SK-N-SH (cell line): ENCODE results near the gene LOXHD1. TPM values are rescaled to one million over a fixed set of nuclear protein-coding genes. Genes with fewer than 3 reads are reported as not detected.

Experiments
- CTCF ChIA-PET: fragments of 300-600, 350-600 bp; formaldehyde crosslinking; extraction: SDS; loops from one replicate; lab custom pipeline; 2021; lab: Yijun Ruan, JAX
- POLR2A ChIA-PET: fragments of 350-600 bp; sonication (Branson Sonifier 250); formaldehyde crosslinking; extraction: SDS; loops from one replicate; lab custom pipeline; 2020; ENCODE audit warnings: antibody characterized with exemption, inconsistent platforms; lab: Yijun Ruan, JAX
- DNase-seq: peaks from one replicate; pipeline ENCODE4 v3.0.0; 2012
- H2AFZ ChIP-seq: fragments of 200-600 bp; sonication (generic); 2 replicates; pipeline ENCODE4 v1.8.1; 2016; ENCODE audit warnings: antibody characterized with exemption, mild to moderate bottlenecking, low read depth
- H3F3A ChIP-seq: fragments of 200-600 bp; sonication (generic); replicated peaks from 2 replicates; pipeline ENCODE3; 2016; ENCODE audit warnings: antibody characterized with exemption, mild to moderate bottlenecking; ENCODE audit not compliant: insufficient read depth
- H3K27ac ChIP-seq, 2 experiments: fragments of 200-500 bp in 1 of 2; fragments of 200-600 bp in 1 of 2; sonication (Bioruptor generic) in 1 of 2; sonication (generic), shearing (Covaris generic) in 1 of 2; 2 replicates each; pipeline versions ENCODE4 v1.5.1 to v1.6.1; 2014 to 2016; ENCODE audit warnings: low read depth in 2 of 2, inconsistent platforms in 1 of 2, low read length in 1 of 2, mild to moderate bottlenecking in 1 of 2, mixed read lengths in 1 of 2
- H3K27me3 ChIP-seq: fragments of 200-600 bp; sonication (generic), shearing (Covaris generic); 2 replicates; pipeline ENCODE4 v1.6.1; 2016; ENCODE audit warnings: mixed run types; ENCODE audit not compliant: insufficient read depth
- H3K36me3 ChIP-seq, 2 experiments: fragments of 200-500 bp in 1 of 2; fragments of 200-600 bp in 1 of 2; sonication (Bioruptor generic) in 1 of 2; sonication (generic) in 1 of 2; replicated peaks in 1 of 2; 2 replicates each; pipeline versions ENCODE3 to v1.5.1; 2014 to 2016; ENCODE audit warnings: low read length in 1 of 2, mild to moderate bottlenecking in 1 of 2; ENCODE audit not compliant: insufficient read depth in 2 of 2, control insufficient read depth in 1 of 2
- H3K4me1 ChIP-seq, 2 experiments: fragments of 200-500 bp in 1 of 2; fragments of 200-600 bp in 1 of 2; sonication (Bioruptor generic) in 1 of 2; sonication (generic), shearing (Covaris generic) in 1 of 2; 2 replicates each; pipeline versions ENCODE4 v1.5.1 to v1.6.1; 2014 to 2016; ENCODE audit warnings: low read depth in 1 of 2, low read length in 1 of 2, mixed run types in 1 of 2; ENCODE audit not compliant: insufficient read depth in 2 of 2, control insufficient read depth in 1 of 2
- H3K4me2 ChIP-seq: fragments of 200-600 bp; sonication (generic), shearing (Covaris generic); 2 replicates; pipeline ENCODE4 v1.6.1; 2017; ENCODE audit warnings: mixed run types
- H3K4me3 ChIP-seq, 2 experiments: fragments of 200-500 bp in 1 of 2; fragments of 200-600 bp in 1 of 2; sonication (Bioruptor generic) in 1 of 2; sonication (generic), shearing (Covaris generic) in 1 of 2; 2 replicates each; pipeline versions ENCODE4 v1.5.1 to v1.8.1; 2014 to 2016; ENCODE audit warnings: low read depth in 2 of 2, inconsistent platforms in 1 of 2, low read length in 1 of 2, mild to moderate bottlenecking in 1 of 2, mixed read lengths in 1 of 2, moderate library complexity in 1 of 2
- H3K79me2 ChIP-seq: fragments of 200-600 bp; sonication (generic); 2 replicates; pipeline ENCODE4 v1.8.1; 2017; ENCODE audit warnings: mild to moderate bottlenecking; ENCODE audit not compliant: insufficient read depth
- H3K9ac ChIP-seq: fragments of 200-600 bp; sonication (generic); 2 replicates; pipeline ENCODE4 v1.6.1; 2017; ENCODE audit warnings: mixed run types
- H3K9me2 ChIP-seq: fragments of 200-600 bp; sonication (generic); 2 replicates; pipeline ENCODE4 v1.6.1; 2017; ENCODE audit warnings: mixed run types
- H3K9me3 ChIP-seq: fragments of 200-600 bp; sonication (generic); 2 replicates; pipeline ENCODE4 v1.6.1; 2017; ENCODE audit warnings: mixed run types, mild to moderate bottlenecking, moderate library complexity
- H4K20me1 ChIP-seq: fragments of 200-600 bp; sonication (generic); 2 replicates; pipeline ENCODE4 v1.6.1; 2017; ENCODE audit warnings: mild to moderate bottlenecking, mixed run types; ENCODE audit not compliant: insufficient read depth
- CHD2 ChIP-seq: fragments of 150-350 bp; IDR thresholded peaks from 2 replicates; pipeline ENCODE4 v1.6.1; 2018; ENCODE audit warnings: low read length; ENCODE audit not compliant: partially characterized antibody
- EP300 ChIP-seq, 2 experiments: IDR thresholded peaks; 2 replicates each; pipeline versions ENCODE4 v1.4.0 to v1.6.1; 2012; ENCODE audit warnings: borderline replicate concordance in 1 of 2, low read depth in 1 of 2, low read length in 1 of 2
- EZH2phosphoT487 ChIP-seq: fragments of 200-600 bp; sonication (generic); IDR thresholded peaks from 2 replicates; pipeline ENCODE4 v1.6.1; 2017; ENCODE audit warnings: low read depth, mixed run types, mild to moderate bottlenecking, antibody characterized with exemption, moderate library complexity, borderline replicate concordance
- FOSL2 ChIP-seq: IDR thresholded peaks from 2 replicates; pipeline ENCODE4 v1.4.0; 2012; ENCODE audit warnings: low read depth, mild to moderate bottlenecking, moderate library complexity, borderline replicate concordance
- GATA2 ChIP-seq: sonication (generic); formaldehyde crosslinking; IDR thresholded peaks from 2 replicates; pipeline ENCODE4 v1.5.0; 2020; ENCODE audit warnings: mild to moderate bottlenecking, missing genetic modification reagents
- MEF2A ChIP-seq: IDR thresholded peaks from 2 replicates; pipeline ENCODE4 v1.4.0; 2012; ENCODE audit warnings: low read depth, borderline replicate concordance
- RAD21 ChIP-seq: IDR thresholded peaks from 2 replicates; pipeline ENCODE4 v1.6.1; 2012; ENCODE audit warnings: mild to moderate bottlenecking, low read length
- RCOR1 ChIP-seq: fragments of 150-350 bp; IDR thresholded peaks from 2 replicates; pipeline ENCODE4 v1.6.1; 2017; ENCODE audit warnings: antibody characterized with exemption, low read length
- REST ChIP-seq: IDR thresholded peaks from 2 replicates; pipeline ENCODE4 v1.6.1; 2012; ENCODE audit warnings: mild to moderate bottlenecking, low read depth, low read length, moderate library complexity
- RXRA ChIP-seq: IDR thresholded peaks from 2 replicates; pipeline ENCODE4 v1.4.0; 2012; ENCODE audit warnings: low read depth, mild to moderate bottlenecking, borderline replicate concordance
- TEAD4 ChIP-seq: IDR thresholded peaks from 2 replicates; pipeline ENCODE4 v1.4.0; 2012; ENCODE audit warnings: mild to moderate bottlenecking, borderline replicate concordance; ENCODE audit not compliant: insufficient read depth
- WGBS: methylation state at CpG from one replicate; pipeline ENCODE4 v1.1.6; 2017; ENCODE audit warnings: low lambda C conversion rate; 5-methylcytosine and 5-hydroxymethylcytosine counted together
- polyA plus RNA-seq, 3 experiments: library from polyadenylated mRNA; depleted of rRNA; stranded (reverse); fragments of >200 nt; gene quantifications; 2 replicates each; pipeline ENCODE4 v1.2.3, GENCODE V29; 2012

LOXHD1 gene
- polyA plus RNA-seq, 1 of the 3 experiments (the other 2 are of a cell fraction) = not detected

- TF ChIP-seq REST (no peak), TEAD4 (no peak), RAD21 (no peak)
Observed at GRCh38 chr18:46650681-46651080, 6.3 kb downstream of the LOXHD1 start (continued).

DNA sequence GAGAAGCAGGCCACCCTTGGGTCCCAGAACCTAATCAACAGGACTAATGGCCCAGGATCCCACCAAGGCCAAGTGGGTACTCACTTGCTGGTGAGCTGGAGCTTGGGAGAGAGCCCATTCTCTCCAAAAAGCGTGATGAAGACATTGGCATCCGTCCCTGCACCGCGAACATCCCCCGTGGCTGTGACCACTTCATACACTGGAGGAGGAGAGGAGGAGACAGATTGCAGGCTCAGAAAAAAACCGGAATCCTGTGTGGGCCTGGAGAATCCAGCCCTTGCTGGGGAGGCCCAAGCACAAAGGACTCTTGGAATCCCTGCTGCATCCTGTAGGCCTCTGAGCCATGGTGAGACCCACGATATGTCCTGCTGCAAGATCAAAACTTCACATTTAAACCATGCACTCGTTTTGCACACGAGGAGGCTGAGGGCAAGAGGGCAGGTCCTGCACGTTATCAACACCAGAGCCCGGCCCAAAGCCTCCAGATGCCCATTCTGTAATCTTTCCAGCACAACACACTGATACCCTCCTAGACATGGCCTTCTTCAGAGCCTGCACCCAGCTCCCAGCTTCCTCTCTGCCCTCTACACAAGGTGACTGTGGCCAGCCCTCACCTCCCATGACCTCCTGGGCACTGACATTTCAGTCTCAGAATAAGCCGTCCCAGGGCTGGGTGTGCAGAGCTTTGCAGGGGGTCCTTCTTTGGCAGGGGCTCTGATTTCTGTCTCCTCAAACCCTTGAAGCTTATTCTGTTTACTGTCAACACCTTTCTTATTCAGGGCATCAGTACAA, 7.8 kb downstream of the LOXHD1 start:
- no peaks in the 10 kb centered on the region for H3K4me1 ChIP-seq
- TF ChIP-seq RCOR1 = no peak
- TF ChIP-seq GATA2 (CRISPR knock-in tag) = no peak
- TF ChIP-seq RXRA = no peak
- TF ChIP-seq FOSL2 = no peak
- TF ChIP-seq REST = no peak
- no peak for TF ChIP-seq CHD2
- TF ChIP-seq MEF2A = no peak
- no peak for TF ChIP-seq EZH2phosphoT487
- TF ChIP-seq EP300 (IDR thresholded peaks at IDR 0.05; ENCODE audit: borderline replicate concordance in 1 of 2, low read depth in 1 of 2, low read length in 1 of 2) = no peak
- TF ChIP-seq, all 33 proteins: peak for 0
- WGBS = 46% methylated on average over 12 of the region's 12 CpGs
- H3K9ac ChIP-seq = no peak overlapping the region
- H3K27me3 ChIP-seq = peaks cover 18% of the 10 kb centered on the region; the same call in 1 of the 2 replicates
- no peaks in the 10 kb centered on the region for H3F3A ChIP-seq
- no peak overlapping the region for H3K4me3 ChIP-seq
- H3K27ac ChIP-seq = no peak overlapping the region
- H3K4me2 ChIP-seq = no peak overlapping the region
- no peaks in the 10 kb centered on the region for H3K36me3 ChIP-seq
- no peaks in the 10 kb centered on the region for H3K79me2 ChIP-seq
- H3K9me3 ChIP-seq = no peaks in the 10 kb centered on the region
- H2AFZ ChIP-seq = no peak overlapping the region
- no peaks in the 10 kb centered on the region for H4K20me1 ChIP-seq
- ChIA-PET POLR2A (no interaction called here), CTCF (interaction anchor here (0.8 to 18.6 kb wide), 4 partner anchors 9 to 476 kb away, joined by 4 to 328 read pairs (median 17); a partner anchor contains a TSS)
- H3K9me2 ChIP-seq = no peaks in the 10 kb centered on the region
- no peak for DNase-seq
